ENCODE results near the gene RAMP2.

The RAMP2 gene

GRCh38 chr17:42795465-42795864, 34.4 kb downstream of the RAMP2 start:
- no peak for DNase-seq

- DNase-seq: no peak
Measured at GRCh38 chr17:42796066-42796758, 35.2 kb downstream of the RAMP2 start.

GRCh38 chr17:42797067-42798007, 36.3 kb downstream of the RAMP2 start:
- DNase-seq: no peak

DNA sequence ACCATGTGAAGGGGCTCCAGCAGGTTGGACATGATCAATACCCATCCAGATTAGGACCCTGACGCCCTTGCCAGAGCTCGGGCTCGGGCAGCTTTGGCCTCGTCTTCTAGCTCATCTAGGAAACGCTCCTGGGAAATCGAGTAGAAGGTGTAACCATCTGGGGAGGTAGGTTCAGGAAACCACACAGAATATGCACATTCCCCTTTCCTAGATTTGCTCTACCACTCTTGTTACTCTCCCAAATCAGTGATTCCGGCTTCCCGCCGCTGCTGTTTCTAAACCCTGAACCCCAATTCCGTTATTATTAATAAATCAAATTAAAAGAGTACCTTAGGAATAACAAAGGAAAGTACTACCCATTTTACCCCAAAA, 37.0 kb downstream of the RAMP2 start:
- DNase-seq: no peak

DNA sequence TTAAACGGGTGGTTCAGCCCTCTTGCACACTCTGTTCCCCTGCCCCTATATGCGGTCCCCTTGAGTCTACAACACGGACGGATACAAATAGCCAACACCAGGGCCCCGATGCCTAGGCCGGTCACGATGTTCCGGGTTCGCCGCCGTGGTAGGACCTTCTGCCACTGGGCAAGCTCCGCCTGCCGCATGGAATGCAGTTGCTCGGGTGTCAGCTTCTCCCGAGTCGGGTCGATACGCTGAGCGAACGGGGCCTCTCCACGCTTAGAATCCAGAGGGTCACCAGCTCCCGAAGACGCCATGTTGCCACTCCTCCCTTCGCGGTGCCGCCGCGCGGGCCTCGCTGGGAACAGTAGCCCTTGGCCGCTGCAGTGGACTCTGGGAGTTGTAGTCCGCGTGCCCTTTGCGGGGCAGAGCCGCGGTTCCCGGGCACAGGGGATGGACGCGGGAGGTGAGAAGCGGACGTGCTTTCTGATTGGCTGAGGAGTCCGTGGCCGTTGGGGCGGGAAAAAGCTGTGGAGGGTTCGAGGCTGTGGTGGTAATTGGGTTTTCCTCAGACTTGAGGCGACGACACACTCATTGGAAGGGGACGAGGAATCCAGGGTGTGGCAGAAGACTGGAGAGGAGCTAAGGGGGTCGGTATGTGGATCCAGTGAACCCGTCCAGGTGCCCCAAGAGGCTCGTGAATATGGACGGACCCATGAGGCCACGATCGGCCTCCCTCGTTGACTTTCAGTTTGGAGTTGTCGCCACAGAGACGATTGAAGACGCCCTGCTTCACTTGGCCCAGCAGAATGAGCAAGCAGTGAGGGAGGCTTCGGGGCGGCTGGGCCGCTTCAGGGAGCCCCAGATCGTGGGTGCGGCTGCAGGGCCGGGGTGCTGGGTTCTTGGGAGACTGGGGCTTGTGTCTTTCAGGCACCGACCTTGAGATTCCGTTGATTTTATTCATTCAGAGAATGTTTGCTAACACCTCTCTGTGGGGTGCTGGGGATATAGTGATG, 37.7 kb downstream of the RAMP2 start, which contains the start of the genes CNTD1 and COA3:
TSS of gene CNTD1 (plus strand) at position 479 of the 998 bp plus-strand sequence. CDS start at position 686, 207 bp downstream.
TSS of gene COA3 (minus strand) at position 322 of the 998 bp plus-strand sequence. CDS start at position 299, 23 bp downstream.
- DNase-seq: peak; percentile 79 to 81

GRCh38 chr17:42803074-42803883, 42.3 kb downstream of the RAMP2 start:
- DNase-seq: no peak

GRCh38 chr17:42804918-42805367, 43.9 kb downstream of the RAMP2 start:
- DNase-seq: no peak

- DNase-seq: no peak
Measured at GRCh38 chr17:42806249-42806648, 45.2 kb downstream of the RAMP2 start.

DNA sequence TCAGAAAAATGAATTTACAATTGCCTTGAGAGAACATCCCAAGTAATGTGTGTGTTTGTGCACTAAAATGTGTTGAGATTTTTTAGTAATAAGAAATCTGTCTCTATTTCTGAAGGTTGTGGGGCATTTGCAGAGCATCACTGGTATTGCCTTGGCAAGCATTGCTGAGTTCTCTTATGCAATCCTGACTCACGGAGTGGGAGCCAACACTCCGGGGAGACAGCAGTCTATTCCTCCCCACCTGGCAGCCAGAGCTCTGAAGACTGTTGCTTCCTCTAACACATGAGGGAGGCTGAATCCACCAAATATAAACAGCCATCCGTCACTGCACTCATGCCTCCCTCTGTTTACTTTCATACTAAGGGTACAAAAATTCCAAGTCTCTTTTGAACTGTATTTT, 48.2 kb downstream of the RAMP2 start:
- DNase-seq: no peak
